HG02981 (cell line): ENCODE results near the gene APOF.
"Not testable (repeated sequence)": the region's sequence is repeated elsewhere in the genome, so short reads cannot be mapped to it uniquely, and the experiment has no call there.

Source experiments
- ATAC-seq: cut with Tn5 transposase; IDR thresholded peaks from one replicate; pipeline ENCODE4 v1.9.1; 2021; ENCODE audit warnings: mild to moderate bottlenecking, moderate library complexity; ENCODE audit not compliant: unreplicated experiment

APOF gene

DNA sequence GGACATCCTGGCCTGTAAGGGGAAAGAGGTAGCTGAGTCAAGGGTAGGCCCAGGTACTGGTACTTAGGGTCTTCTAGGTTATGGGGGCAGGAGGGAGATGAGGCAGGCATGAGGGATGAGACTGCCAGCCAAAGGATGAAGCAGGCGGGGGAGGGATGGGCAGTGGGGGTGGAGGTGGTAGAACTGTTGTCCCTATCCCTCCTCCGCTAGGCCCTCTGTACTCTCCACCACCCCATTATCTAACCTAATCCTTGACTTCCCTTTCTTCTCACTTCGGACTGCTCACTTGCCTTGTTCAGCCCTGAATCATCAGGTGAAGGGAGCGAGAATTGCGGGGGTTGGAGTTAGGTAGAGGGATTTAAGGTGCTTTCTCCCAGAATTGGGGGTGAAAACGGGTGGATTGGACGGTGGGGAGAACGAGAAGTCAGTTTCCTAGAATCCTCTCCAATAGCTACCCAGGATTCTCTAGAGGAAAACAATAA lies 29.4 kb downstream of the APOF start:
- ATAC-seq: no peak

DNA sequence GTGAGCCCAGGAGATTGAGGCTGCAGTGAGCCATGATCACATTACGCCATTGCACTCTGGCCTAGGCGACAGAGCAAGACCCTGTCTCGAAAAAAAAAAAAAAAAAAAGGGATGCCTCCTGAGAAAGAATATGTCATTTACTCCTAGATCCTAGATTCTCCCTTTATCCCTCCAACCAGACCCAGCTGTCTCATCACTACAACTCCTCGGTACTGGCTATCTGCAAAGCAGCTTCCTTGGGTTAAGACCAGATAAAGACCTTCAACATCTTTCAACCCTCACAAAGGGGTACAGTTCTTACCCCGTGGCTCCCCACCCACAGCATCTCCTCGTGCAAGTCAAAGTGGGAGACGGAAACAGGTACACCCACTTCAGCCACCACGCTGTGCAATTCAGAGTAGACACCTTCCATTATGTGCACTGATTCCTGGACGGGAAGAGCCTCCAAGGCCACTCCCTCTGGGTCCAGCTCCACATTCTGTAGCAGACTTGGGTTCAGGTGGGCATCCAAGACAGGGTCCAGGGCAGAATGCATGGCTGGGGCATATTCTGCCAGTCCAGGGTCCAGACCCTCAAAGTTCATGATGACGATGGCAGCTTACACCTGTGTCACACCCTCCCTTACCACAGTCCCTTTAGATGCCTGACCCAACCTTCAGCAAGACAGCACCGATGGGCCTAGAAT lies 30.0 kb downstream of the APOF start:
- ATAC-seq: no peak

DNA sequence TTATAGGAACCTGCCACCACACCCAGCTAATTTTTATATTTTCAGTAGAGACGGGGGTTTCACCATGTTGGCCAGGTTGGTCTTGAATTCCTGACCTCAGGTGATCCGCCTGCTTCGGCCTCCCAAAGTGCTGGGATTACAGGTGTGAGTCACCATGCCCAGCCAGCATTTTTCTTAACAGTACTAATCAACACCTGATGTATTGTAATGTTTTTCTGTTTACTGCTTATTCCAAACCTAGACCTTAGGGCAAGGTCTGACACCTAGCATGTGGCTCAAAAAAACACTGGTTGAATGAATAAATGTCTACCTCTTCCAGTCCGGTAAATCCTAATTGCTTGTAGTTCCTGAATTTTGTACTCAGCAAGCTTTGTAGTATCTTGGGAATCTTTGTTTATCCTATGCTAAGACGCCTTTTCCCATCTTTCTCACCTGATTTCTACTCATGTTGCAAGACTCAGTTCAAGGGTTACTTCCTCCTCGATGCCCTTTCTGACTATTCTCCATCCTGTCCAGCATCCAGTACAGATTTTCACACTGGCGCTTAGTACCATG lies 31.6 kb downstream of the APOF start:
- ATAC-seq: no peak

- ATAC-seq: no peak
These were observed 36.1 kb downstream of the APOF start for GRCh38 chr12:56326533-56326932.

DNA sequence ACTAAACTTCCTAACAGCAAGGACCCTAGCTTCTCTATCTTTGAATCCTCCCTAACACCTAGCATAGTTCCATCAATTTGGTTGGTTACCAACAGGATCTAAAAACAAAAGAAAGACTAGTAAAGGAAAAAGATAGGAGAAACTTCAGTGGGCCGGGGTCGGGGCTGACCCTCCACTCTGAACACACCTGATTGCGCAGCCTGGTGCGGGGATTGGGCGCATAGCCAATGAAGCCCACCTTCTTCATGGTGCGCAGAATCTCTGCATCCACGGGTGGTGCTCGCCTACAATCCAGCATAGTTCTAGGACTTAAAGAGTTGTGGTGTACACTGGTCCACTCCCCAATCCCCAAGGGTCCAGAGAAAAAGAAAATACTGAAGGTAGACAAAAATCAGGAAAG lies 36.5 kb downstream of the APOF start:
- no peak for ATAC-seq

DNA sequence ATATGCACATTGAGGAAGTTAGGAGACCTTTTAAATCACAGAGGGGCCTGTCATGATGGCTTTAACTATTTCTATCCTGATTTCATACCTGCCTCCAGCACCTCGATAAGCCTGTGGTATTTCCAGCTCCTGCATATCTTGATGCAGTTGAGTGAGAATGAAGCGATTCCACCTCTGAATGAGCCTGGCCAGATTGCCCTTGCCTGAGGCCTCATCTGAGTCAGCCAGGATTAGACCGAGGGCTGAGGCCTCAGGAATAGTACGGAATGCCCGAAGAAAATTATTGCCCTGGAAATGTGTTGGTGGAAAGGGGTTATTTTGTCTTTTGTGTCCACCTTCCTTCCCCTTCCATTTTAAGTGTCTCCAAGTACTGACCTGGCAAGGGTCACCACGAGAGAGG lies 38.5 kb downstream of the APOF start:
- ATAC-seq: no peak

- ATAC-seq: not testable (repeated sequence)
These were observed 41.0 kb downstream of the APOF start for GRCh38 chr12:56321610-56322009.

DNA sequence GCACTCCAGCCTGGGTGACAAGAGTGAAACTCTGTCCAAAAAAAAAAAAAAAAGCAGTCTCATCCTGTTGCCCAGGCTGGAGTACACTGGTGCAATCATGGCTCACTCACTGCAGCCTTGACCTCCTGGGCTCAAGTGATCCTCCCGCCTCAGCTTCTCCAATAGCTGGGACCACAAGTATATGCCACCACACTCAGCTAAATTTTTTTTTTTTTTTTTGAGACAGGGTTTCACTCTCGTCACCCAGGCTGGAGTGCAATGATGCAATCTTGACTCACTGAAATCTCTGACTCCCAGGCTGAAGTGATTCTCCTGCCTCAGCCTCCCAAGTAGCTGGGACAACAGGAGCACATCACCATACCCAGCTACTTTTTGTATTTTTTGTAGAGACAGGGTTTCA lies 41.6 kb downstream of the APOF start:
- ATAC-seq: no peak

DNA sequence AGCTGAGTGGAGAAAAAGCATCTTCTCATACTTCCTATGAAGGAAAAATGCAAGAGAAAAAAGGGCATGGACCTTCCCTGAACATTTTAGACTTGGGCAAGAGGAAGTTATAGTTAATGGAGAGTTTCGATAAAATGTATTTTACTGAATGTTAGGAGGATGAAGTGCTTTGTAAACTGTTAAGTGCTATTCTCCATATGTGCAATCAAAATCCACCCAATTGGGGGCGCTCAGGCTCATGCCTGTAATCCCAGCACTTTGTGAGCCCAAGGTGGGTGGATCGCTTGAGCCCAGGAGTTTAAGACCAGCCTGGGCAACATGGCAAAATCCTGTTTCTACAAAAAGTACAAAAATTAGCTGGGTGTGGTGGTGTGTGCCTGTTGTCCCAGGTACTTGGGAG lies 45.0 kb downstream of the APOF start:
- ATAC-seq: no peak

GRCh38 chr12:56315622-56316473 lies 46.8 kb downstream of the APOF start, which contains the start of gene CNPY2:
Gene CNPY2, minus strand, starts transcription at chr12:56315988. Its CDS starts 771 bp downstream, at chr12:56315217.
- peak; percentile 89 for ATAC-seq

- ATAC-seq: no peak
These were observed 47.4 kb downstream of the APOF start for GRCh38 chr12:56315249-56315621.

DNA sequence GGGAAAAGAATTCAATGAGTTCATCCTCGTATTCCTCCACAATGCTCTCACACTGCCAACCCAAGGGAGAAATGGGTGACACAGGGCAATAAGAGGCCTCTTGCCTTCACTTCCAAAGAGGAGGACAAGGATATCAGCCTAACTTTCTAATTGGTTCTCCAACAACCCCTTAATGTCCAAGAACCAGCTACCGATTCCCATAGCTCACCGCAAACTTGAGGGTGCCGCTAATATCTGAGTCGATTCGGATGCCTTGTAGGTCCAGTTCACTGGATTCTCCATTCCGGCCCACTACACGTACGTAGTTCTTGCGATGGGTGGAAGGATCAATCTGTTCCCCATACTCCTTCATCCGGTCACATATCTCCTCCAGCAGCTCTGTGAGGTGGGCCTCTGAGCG lies 51.7 kb downstream of the APOF start:
- no peak for ATAC-seq
